NCI-H226 (cell line): ENCODE data around the gene B4GALNT1.

ENCODE experiments used
- DNase-seq: peaks from one replicate; pipeline ENCODE4 v3.0.0-alpha.2; 2015

B4GALNT1 gene

GRCh38 chr12:57583008-57583831 lies 49.8 kb downstream of the B4GALNT1 start:
- peak; percentile 64 for DNase-seq

- DNase-seq: no peak
These were observed 50.6 kb downstream of the B4GALNT1 start for GRCh38 chr12:57582440-57582839.

- DNase-seq: no peak
These were observed 51.2 kb downstream of the B4GALNT1 start for GRCh38 chr12:57581802-57582201.

- no peak for DNase-seq
These were observed 52.6 kb downstream of the B4GALNT1 start for GRCh38 chr12:57580466-57580795.

GRCh38 chr12:57579677-57580465 lies 53.1 kb downstream of the B4GALNT1 start:
- DNase-seq: no peak

GRCh38 chr12:57579011-57579410 lies 54.0 kb downstream of the B4GALNT1 start:
- DNase-seq: no peak

- DNase-seq: no peak
These were observed 54.8 kb downstream of the B4GALNT1 start for GRCh38 chr12:57577981-57578758.

- DNase-seq: no peak
These were observed 56.3 kb downstream of the B4GALNT1 start for GRCh38 chr12:57576613-57577160.
